Measurements from ENCODE around the gene ZNF664.

ZNF664 gene

GRCh38 chr12:123972457-123973401 lies at the start of gene ZNF664, which contains the start of gene CCDC92:
ZNF664 (plus strand) TSS chr12:123973215; CDS start chr12:124012145, 38,930 bp downstream.
CCDC92 (minus strand) TSS chr12:123972831; CDS start chr12:123944305, 28,526 bp downstream.
- peak; percentile 96 for DNase-seq

GRCh38 chr12:123923927-123924326 lies 49.1 kb upstream of the ZNF664 start:
- DNase-seq = no peak

GRCh38 chr12:123924539-123924938 lies 48.5 kb upstream of the ZNF664 start:
- DNase-seq = no peak

GRCh38 chr12:123928274-123928865 lies 44.6 kb upstream of the ZNF664 start:
- DNase-seq = no peak

- DNase-seq = no peak
These were observed 44.1 kb upstream of the ZNF664 start for GRCh38 chr12:123928897-123929296.

- no peak for DNase-seq
These were observed 43.0 kb upstream of the ZNF664 start for GRCh38 chr12:123929946-123930583.

- no peak for DNase-seq
These were observed 41.2 kb upstream of the ZNF664 start for GRCh38 chr12:123931686-123932321.

GRCh38 chr12:123933214-123933613 lies 39.8 kb upstream of the ZNF664 start:
- DNase-seq = no peak

GRCh38 chr12:123934016-123934620 lies 38.9 kb upstream of the ZNF664 start:
- no peak for DNase-seq

- DNase-seq = no peak
These were observed 38.2 kb upstream of the ZNF664 start for GRCh38 chr12:123934829-123935228.

- no peak for DNase-seq
These were observed 37.1 kb upstream of the ZNF664 start for GRCh38 chr12:123935956-123936355.

- no peak for DNase-seq
These were observed 36.5 kb upstream of the ZNF664 start for GRCh38 chr12:123936471-123936870.

GRCh38 chr12:123936956-123937706 lies 35.9 kb upstream of the ZNF664 start:
- no peak for DNase-seq

- peak; percentile 60 for DNase-seq
These were observed 35.1 kb upstream of the ZNF664 start for GRCh38 chr12:123937707-123938591.

- peak; percentile 17 for DNase-seq
These were observed 34.1 kb upstream of the ZNF664 start for GRCh38 chr12:123938679-123939480.

- DNase-seq = no peak
These were observed 33.0 kb upstream of the ZNF664 start for GRCh38 chr12:123939716-123940626.

GRCh38 chr12:123940627-123940966 lies 32.4 kb upstream of the ZNF664 start:
- DNase-seq = no peak

GRCh38 chr12:123941000-123941399 lies 32.0 kb upstream of the ZNF664 start:
- no peak for DNase-seq
